Measurements from ENCODE around the gene FAM89A. TPM values are rescaled to one million over a fixed set of nuclear protein-coding genes. Genes with fewer than 3 reads are reported as not detected.

Gene FAM89A
- total and polyA plus RNA-seq, 9 of the 15 experiments (the other 6 are each of a cell fraction or from before 2014, with no cell fraction given) = 8.7 to 66.2 (median 43.3) TPM

GRCh38 chr1:231049121-231049979, 9.3 kb upstream of the FAM89A start (continued):
- TF ChIP-seq POLR3A (IDR thresholded peaks at IDR 0.05; ENCODE audit: borderline replicate concordance, extremely low read depth, insufficient read depth, insufficient read length) = no peak
- TF ChIP-seq BHLHE40 (IDR thresholded peaks at IDR 0.05; ENCODE audit: low read length) = peak; percentile 77
- TF ChIP-seq ZFP1 (CRISPR knock-in tag; IDR thresholded peaks at IDR 0.05) = peak; percentile 67; the same call in 1 of the 2 replicates
- no peak; the same call in 1 of the 2 replicates for TF ChIP-seq MYBL2 (IDR thresholded peaks at IDR 0.05; ENCODE audit: low read depth)
- no peak for TF ChIP-seq MYBL2 (CRISPR knock-in tag; IDR thresholded peaks at IDR 0.05; ENCODE audit: borderline replicate concordance)
- TF ChIP-seq ELK1 (CRISPR knock-in tag; IDR thresholded peaks at IDR 0.05) = no peak
- no peak for TF ChIP-seq HCFC1 (IDR thresholded peaks at IDR 0.05; ENCODE audit: low read depth, low read length)
- TF ChIP-seq SRSF7 (optimal IDR thresholded peaks at IDR 0.05; ENCODE audit: low read depth, low read length) = no peak
- no peak for TF ChIP-seq ZBTB8A (IDR thresholded peaks at IDR 0.05; ENCODE audit: partially characterized antibody)
- no peak for TF ChIP-seq SFPQ (IDR thresholded peaks at IDR 0.05; ENCODE audit: low read depth, low read length)
- no peak for TF ChIP-seq NELFE (IDR thresholded peaks at IDR 0.05; ENCODE audit: insufficient read depth, insufficient read length)
- TF ChIP-seq ELF4 (CRISPR knock-in tag; IDR thresholded peaks at IDR 0.05) = peak; percentile 65; the same call in 1 of the 2 replicates
- TF ChIP-seq TFE3 (CRISPR knock-in tag; IDR thresholded peaks at IDR 0.05) = peak; percentile 49
- TF ChIP-seq KAT8 (IDR thresholded peaks at IDR 0.05; ENCODE audit: low read depth) = no peak
- peak; percentile 100 for TF ChIP-seq ATF3 (IDR thresholded peaks at IDR 0.05)
- TF ChIP-seq ATF3 (CRISPR knock-in tag; conservative IDR thresholded peaks at IDR 0.05) = peak; percentile 95
- TF ChIP-seq STAT5B (CRISPR knock-in tag; IDR thresholded peaks at IDR 0.05) = no peak
- TF ChIP-seq GATA2 (CRISPR knock-in tag; IDR thresholded peaks at IDR 0.05) = no peak
- peak; percentile 65 for TF ChIP-seq ZNF134 (CRISPR knock-in tag; conservative IDR thresholded peaks at IDR 0.05)
- TF ChIP-seq DDX20 (tag; IDR thresholded peaks at IDR 0.05; ENCODE audit: low read depth) = peak; percentile 89
- TF ChIP-seq TAL1 (IDR thresholded peaks at IDR 0.05) = no peak
- 0 out of 2 replicates have a peak, but pooled peaks have one; percentile 24 for TF ChIP-seq ILK (tag; IDR thresholded peaks at IDR 0.05; ENCODE audit: borderline replicate concordance, low read depth)
- TF ChIP-seq ZNF76 (CRISPR knock-in tag; IDR thresholded peaks at IDR 0.05; ENCODE audit: borderline replicate concordance) = peak; percentile 89; the same call in 1 of the 2 replicates

Data from K562 (cell line).